NCI-H510A treated with DMSO at 0.1 percent for 48 hours (cell line): ENCODE results near the gene AGAP3.

Experiments
- DNase-seq: peaks from one replicate; lab custom pipeline; 2025; lab: John Stamatoyannopoulos, UW

AGAP3 gene

GRCh38 chr7:151124481-151124880, 38.2 kb downstream of the AGAP3 start:
- no peak for DNase-seq

- no peak for DNase-seq
Observed at GRCh38 chr7:151124899-151125399, 38.7 kb downstream of the AGAP3 start.

- no peak for DNase-seq
Observed at GRCh38 chr7:151125470-151125845, 39.2 kb downstream of the AGAP3 start.

- DNase-seq, result no peak
Observed at GRCh38 chr7:151125846-151126481, 39.7 kb downstream of the AGAP3 start.

- no peak for DNase-seq
Observed at GRCh38 chr7:151126491-151127137, 40.3 kb downstream of the AGAP3 start.

- no peak for DNase-seq
Observed at GRCh38 chr7:151128144-151128543, 41.9 kb downstream of the AGAP3 start.

- DNase-seq, result no peak
Observed at GRCh38 chr7:151128716-151129115, 42.4 kb downstream of the AGAP3 start.

GRCh38 chr7:151129117-151129959, 43.1 kb downstream of the AGAP3 start:
- DNase-seq, result no peak

- DNase-seq, result no peak
Observed at GRCh38 chr7:151129960-151130591, 43.8 kb downstream of the AGAP3 start.

- DNase-seq, result no peak
Observed at GRCh38 chr7:151130741-151131157, 44.5 kb downstream of the AGAP3 start.

GRCh38 chr7:151131224-151131591, 44.9 kb downstream of the AGAP3 start:
- DNase-seq, result no peak

- DNase-seq, result no peak
Observed at GRCh38 chr7:151131592-151132293, 45.5 kb downstream of the AGAP3 start.

GRCh38 chr7:151132461-151133205, 46.4 kb downstream of the AGAP3 start:
- DNase-seq, result no peak

GRCh38 chr7:151133266-151133985, 47.2 kb downstream of the AGAP3 start:
- DNase-seq, result no peak

- DNase-seq, result no peak
Observed at GRCh38 chr7:151133986-151134742, 47.9 kb downstream of the AGAP3 start.

GRCh38 chr7:151134743-151135524, 48.7 kb downstream of the AGAP3 start:
- DNase-seq, result no peak

- DNase-seq, result no peak
Observed at GRCh38 chr7:151135525-151135845, 49.2 kb downstream of the AGAP3 start.

- DNase-seq, result no peak
Observed at GRCh38 chr7:151135866-151136843, 49.9 kb downstream of the AGAP3 start.
